ENCODE data around the gene DAD1. TPM values are rescaled to one million over a fixed set of nuclear protein-coding genes. Genes with fewer than 3 reads are reported as not detected.
"Not testable (repeated sequence)": the region's sequence is repeated elsewhere in the genome, so short reads cannot be mapped to it uniquely, and the experiment has no call there.

The DAD1 gene
- total RNA-seq, 1 donor from 2014 or later = 186 TPM

DNA sequence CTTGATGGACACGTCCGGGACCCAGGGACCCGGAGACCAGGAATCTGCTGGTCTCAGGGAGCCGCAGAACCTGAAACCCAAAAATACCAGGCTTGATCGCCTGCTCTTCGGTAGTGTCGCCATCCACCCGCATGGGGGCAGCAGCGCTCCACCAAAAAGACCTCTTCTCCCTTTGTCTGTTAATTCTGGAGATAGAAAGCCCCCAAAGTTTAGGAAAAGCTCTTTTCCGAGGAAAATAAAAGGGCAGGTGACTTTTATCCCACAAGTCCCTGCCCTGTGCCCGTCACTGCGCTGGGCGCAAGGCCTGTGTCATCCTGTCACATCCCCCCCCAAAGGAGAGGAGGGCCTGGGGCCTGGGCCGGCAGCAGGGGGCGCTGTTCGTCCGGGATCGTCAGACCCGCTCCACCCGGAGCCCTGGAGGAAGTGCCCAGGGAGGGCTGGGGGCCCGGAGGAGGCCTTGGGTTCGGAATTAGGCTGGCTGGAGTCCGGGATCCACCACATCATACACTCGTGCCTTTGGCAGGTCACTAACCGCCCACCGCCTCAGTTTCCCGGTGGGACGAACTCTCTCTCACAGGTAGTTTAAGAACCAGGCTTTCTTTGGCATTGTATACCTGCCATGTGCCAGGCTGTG, 31.9 kb downstream of the DAD1 start:
- DNase-seq (ENCODE audit: low spot score in 2 of 2) = peak in 1 of 2 donors; percentile 88
- intact Hi-C loops (cut with DNase I) = loop anchor here (1.0 to 10.0 kb wide), 10 partner anchors 32 to 498 kb away; partner anchors contain the start of genes AJUBA, CDH24, DAD1 and MMP14
- no peaks in the 10 kb centered on the region for H3K27me3 ChIP-seq
- H3K27ac ChIP-seq = peak overlapping the region; percentile 53 to 60
- TF ChIP-seq CTCF (IDR thresholded peaks at IDR 0.05) = peak; percentile 91 to 100 (median 99)
- H3K4me1 ChIP-seq = peaks cover 0 to 11% of the 10 kb centered on the region in 2 donors
- peak overlapping the region; percentile 50 to 54 for H3K4me3 ChIP-seq
- H3K36me3 ChIP-seq = no peaks in the 10 kb centered on the region
- no peaks in the 10 kb centered on the region for H3K9me3 ChIP-seq

DNA sequence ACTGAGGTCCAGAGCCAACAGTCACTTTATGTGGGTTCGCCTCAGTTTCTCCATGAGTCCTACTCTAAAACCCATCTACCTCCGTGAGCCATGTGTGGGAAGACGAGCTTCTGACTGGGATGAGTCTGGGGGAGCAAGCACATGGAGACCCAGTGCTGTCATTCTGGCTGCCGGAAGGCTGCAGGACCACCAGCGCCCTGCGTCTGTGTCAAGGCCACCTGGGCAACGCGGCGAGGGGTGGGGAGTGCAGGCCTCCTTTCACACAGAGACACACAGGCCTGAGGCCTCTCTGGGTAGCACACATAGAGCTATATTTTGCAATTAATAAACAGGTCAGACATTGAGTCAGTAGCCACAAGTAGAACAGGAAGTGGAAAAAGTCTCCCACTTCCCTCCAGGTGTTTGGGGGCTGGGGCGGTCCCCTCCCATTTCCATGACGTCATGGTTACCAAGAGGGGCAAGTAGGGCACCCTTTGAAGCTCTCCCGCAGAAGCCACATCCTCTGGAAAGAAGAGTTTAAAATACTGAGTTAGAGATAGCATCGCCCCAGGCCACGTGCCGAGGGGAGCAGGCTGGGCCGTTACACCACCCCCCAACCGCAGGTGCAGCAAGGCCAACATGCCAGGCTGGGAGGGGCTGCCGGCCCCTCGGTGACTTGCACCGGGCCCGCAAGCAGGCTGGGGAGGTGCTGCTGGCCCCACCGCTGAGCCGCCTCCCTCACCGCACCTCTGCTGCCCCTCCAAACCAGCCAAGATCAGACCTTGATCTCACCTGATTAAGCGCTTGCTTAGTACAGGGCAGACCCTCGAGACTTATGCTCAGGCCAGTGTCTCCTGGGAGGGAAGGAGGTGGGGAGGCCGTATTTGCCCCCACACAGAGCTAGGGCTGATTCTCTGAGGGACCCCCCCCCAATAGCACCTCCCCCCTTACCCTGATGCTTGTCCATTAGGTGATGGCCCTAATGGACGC, 32.7 kb downstream of the DAD1 start:
- TF ChIP-seq CTCF (IDR thresholded peaks at IDR 0.05) = no peak
- Histone ChIP-seq H3K27ac (peak overlapping the region in 1 of 2 donors; percentile 60), H3K4me1 (peaks cover 0 to 11% of the 10 kb centered on the region in 2 donors), H3K36me3 (no peaks in the 10 kb centered on the region), H3K27me3 (no peaks in the 10 kb centered on the region), H3K4me3 (peak overlapping the region in 1 of 2 donors; percentile 54), H3K9me3 (no peaks in the 10 kb centered on the region)
- intact Hi-C loops (cut with DNase I) = loop anchor here (2.0 to 10.0 kb wide), 8 partner anchors 96 to 498 kb away; partner anchors contain the start of genes AJUBA, CDH24 and MMP14
- peak in 1 of 2 donors; percentile 81 for DNase-seq (ENCODE audit: low spot score in 2 of 2)

DNA sequence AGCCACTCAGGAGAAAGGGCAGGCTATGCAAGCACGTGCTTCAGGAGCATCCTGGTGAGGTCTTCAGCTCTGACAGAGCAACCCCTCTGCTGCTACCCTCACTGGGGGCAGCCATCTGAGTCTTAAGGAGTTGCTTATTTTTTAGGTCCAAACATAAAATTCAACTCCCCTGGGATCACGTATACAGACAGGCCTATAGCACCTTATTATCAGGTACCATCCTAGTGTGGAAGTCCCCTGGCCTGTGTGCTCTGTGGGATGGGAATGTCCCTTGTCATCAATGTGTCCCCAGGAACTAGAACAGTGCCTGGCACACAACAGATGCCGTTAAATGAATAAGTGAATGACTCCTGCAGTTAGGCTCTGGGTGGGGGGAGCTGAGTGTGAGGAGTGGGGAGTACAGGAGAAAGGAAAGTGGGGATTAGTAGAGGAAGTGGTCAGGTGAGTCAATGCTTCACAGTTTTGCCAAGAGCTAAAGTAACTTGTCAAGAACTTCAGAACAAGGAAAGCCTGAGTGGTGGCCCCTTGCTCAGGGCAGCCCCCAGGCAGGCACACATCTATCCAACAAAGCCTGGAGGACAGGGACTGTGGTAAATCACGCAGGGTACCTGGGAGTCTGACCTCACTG, 33.5 kb downstream of the DAD1 start:
- intact Hi-C loops (cut with DNase I) = loop anchor here (2.0 to 10.0 kb wide), 8 partner anchors 97 to 499 kb away; partner anchors contain the start of genes AJUBA, CDH24 and MMP14
- Histone ChIP-seq H3K9me3 (no peaks in the 10 kb centered on the region), H3K4me3 (no peak overlapping the region), H3K27ac (no peak overlapping the region), H3K36me3 (no peaks in the 10 kb centered on the region), H3K27me3 (no peaks in the 10 kb centered on the region), H3K4me1 (peaks cover 0 to 11% of the 10 kb centered on the region in 2 donors)
- DNase-seq (ENCODE audit: low spot score in 2 of 2) = peak in 1 of 2 donors; percentile 57
- no peak for TF ChIP-seq CTCF (IDR thresholded peaks at IDR 0.05)

DNA sequence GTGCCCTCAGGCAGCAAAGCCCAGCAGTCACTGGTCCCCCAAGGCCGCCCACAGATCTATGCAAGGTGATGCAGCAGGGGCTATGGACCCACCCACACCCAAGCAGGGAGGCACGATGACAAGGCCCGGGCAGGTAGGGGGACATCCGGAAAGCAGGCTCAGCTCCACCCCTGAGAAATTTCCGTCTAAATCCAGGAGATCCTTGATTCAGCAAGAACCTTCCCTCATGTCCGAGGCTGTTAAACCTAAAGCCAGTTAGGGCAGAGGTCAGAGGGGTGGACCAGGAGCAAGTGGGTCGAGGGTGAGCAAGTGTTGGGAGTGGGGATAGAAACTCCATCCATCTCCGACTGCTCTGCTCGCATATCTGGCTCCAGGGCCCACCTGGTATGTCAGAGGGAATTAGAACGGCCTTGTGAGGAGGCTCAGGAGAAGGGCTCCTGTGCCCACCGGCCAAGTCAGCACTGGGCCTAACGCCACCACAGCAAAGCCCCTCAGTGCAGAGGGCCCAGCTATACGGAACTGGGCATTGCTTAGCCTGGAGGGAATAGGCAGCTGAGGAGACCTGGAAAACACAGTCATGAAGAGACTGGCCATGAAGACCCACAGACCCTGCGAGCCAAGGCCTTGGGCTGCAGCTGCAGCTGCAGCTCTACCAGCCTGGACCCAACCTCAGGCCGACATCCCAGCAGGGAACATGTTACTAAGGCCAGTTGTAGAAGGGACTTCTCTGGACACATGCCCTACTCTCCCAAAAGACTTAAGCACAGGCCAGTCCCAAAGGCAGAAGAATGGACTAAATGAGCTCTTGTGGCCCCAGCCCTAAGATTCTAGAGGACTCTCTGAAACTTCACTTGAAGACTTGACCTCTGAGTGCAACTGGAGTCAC, 34.3 kb downstream of the DAD1 start:
- H3K27ac ChIP-seq = no peak overlapping the region
- H3K27me3 ChIP-seq = no peaks in the 10 kb centered on the region
- peak in 1 of 2 donors; percentile 55 for DNase-seq (ENCODE audit: low spot score in 2 of 2)
- intact Hi-C loops (cut with DNase I) = loop anchor here (5.0 to 10.0 kb wide), 6 partner anchors 98 to 500 kb away; partner anchors contain the start of genes AJUBA, CDH24 and MMP14
- no peak overlapping the region for H3K4me3 ChIP-seq
- peaks cover 0 to 11% of the 10 kb centered on the region in 2 donors for H3K4me1 ChIP-seq
- H3K36me3 ChIP-seq = no peaks in the 10 kb centered on the region
- no peak for TF ChIP-seq CTCF (IDR thresholded peaks at IDR 0.05)
- no peaks in the 10 kb centered on the region for H3K9me3 ChIP-seq

DNA sequence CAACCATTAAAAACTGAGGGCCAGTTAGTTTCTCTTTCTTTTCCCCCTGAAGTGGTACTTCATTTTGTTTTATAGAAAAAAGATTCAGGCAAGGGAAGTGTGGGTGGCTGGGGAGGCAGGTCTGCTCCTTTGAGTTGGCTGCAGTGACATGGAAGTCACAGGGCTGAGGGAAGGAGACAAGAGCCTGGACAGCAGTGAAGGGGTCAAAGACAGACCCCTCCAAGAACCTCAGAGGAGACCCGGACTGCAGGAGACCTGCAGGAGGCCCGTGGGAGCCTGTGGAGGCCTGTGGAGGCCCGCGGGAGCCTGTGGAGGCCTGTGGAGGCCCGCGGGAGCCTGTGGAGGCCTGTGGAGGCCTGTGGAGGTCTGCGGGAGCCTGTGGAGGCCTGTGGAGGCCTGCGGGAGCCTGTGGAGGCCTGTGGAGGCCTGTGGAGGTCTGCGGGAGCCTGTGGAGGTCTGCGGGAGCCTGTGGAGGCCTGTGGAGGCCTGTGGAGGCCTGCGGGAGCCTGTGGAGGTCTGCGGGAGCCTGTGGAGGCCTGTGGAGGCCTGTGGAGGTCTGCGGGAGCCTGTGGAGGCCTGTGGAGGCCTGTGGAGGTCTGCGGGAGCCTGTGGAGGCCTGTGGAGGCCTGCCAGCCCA, 35.0 kb downstream of the DAD1 start:
- H3K36me3 ChIP-seq, H3K27me3 ChIP-seq, H3K4me3 ChIP-seq, H3K27ac ChIP-seq, H3K9me3 ChIP-seq: not testable (repeated sequence)
- peak in 1 of 2 donors; percentile 52 for DNase-seq (ENCODE audit: low spot score in 2 of 2)
- H3K4me1 ChIP-seq = peaks cover 0 to 11% of the 10 kb centered on the region in 2 donors
- intact Hi-C loops (cut with DNase I) = loop anchor here (10.0 kb wide), 2 partner anchors 239 to 501 kb away; partner anchors contain the start of gene CDH24

All from ascending aorta (tissue), 2 donors.